OCI-LY7 (cell line): Measurements from ENCODE around the gene PRCD. TPM values are rescaled to one million over a fixed set of nuclear protein-coding genes. Genes with fewer than 3 reads are reported as not detected.

Experiments
- BruUV-seq: library from RNA; stranded (reverse); fragments of 400-500 nt; replicated peaks from 2 replicates; lab custom pipeline; 2021; lab: Mats Ljungman, UMichigan
- CTCF ChIA-PET: fragments of 300-600 bp; sonication (Branson Sonifier 250); formaldehyde crosslinking; loops from one replicate; lab custom pipeline; 2022; ENCODE audit warnings: antibody characterized with exemption; ENCODE audit not compliant: unreplicated experiment; lab: Charles Lee
- POLR2A ChIA-PET: fragments of 300-600 bp; sonication (Branson Sonifier 250); formaldehyde crosslinking; loops from one replicate; lab custom pipeline; 2022; ENCODE audit warnings: antibody characterized with exemption; lab: Charles Lee
- DNase-seq: peaks from one replicate; pipeline ENCODE4 v3.0.0-alpha.2; 2015; ENCODE audit warnings: low spot score
- H2AFZ ChIP-seq: fragments of 200-600 bp; sonication (generic), shearing (Covaris generic); 2 replicates; pipeline ENCODE4 v1.6.1; 2014; ENCODE audit warnings: mild to moderate bottlenecking, antibody characterized with exemption, low read length, moderate library complexity
- H3K27ac ChIP-seq: fragments of 200-600 bp; sonication (generic); 2 replicates; pipeline ENCODE4 v1.5.1; 2014; ENCODE audit warnings: mixed run types, low read depth, mild to moderate bottlenecking, moderate library complexity, low read length, inconsistent platforms; ENCODE audit not compliant: poor library complexity, severe bottlenecking
- H3K36me3 ChIP-seq: fragments of 200-600 bp; sonication (generic); 2 replicates; pipeline ENCODE4 v1.6.1; 2014; ENCODE audit warnings: mild to moderate bottlenecking, antibody characterized with exemption, low read length, moderate library complexity, mixed read lengths; ENCODE audit not compliant: insufficient read depth
- H3K4me1 ChIP-seq: fragments of 200-600 bp; sonication (generic); 2 replicates; pipeline ENCODE4 v1.5.1; 2014; ENCODE audit warnings: mild to moderate bottlenecking, low read length; ENCODE audit not compliant: insufficient read depth, poor library complexity, severe bottlenecking
- H3K4me2 ChIP-seq: fragments of 200-600 bp; sonication (generic); 2 replicates; pipeline ENCODE4 v1.6.1; 2014; ENCODE audit warnings: mild to moderate bottlenecking, low read length
- H3K4me3 ChIP-seq: fragments of 200-600 bp; sonication (generic); 2 replicates; pipeline ENCODE4 v1.5.1; 2014; ENCODE audit warnings: mild to moderate bottlenecking, low read depth, low read length; ENCODE audit not compliant: poor library complexity, severe bottlenecking
- H3K79me2 ChIP-seq: fragments of 200-600 bp; sonication (generic); 2 replicates; pipeline ENCODE4 v1.6.1; 2016; ENCODE audit warnings: low read depth, mild to moderate bottlenecking, low read length, moderate library complexity, mixed read lengths; ENCODE audit not compliant: insufficient read depth
- H3K9me2 ChIP-seq: fragments of 200-600 bp; sonication (generic); 2 replicates; pipeline ENCODE4 v1.6.1; 2016; ENCODE audit warnings: mild to moderate bottlenecking, low read length, mixed read lengths; ENCODE audit not compliant: insufficient read depth
- H3K9me3 ChIP-seq: fragments of 200-600 bp; sonication (generic); 2 replicates; pipeline ENCODE4 v1.6.1; 2014; ENCODE audit warnings: mild to moderate bottlenecking, mixed run types, low read length, mixed read lengths
- H4K20me1 ChIP-seq: fragments of 200-600 bp; sonication (generic); 2 replicates; pipeline ENCODE4 v1.6.1; 2014; ENCODE audit warnings: mild to moderate bottlenecking, antibody characterized with exemption, low read length, moderate library complexity, mixed read lengths; ENCODE audit not compliant: insufficient read depth
- CTCF ChIP-seq: fragments of 200-600 bp; sonication (generic); conservative IDR thresholded peaks from 2 replicates; pipeline ENCODE4 v1.5.1; 2014; ENCODE audit warnings: mild to moderate bottlenecking, antibody characterized with exemption, low read length, moderate library complexity, mixed read lengths
- EZH2phosphoT487 ChIP-seq: fragments of 200-600 bp; sonication (generic); IDR thresholded peaks from 2 replicates; pipeline ENCODE4 v1.6.1; 2018; ENCODE audit warnings: low read depth, borderline replicate concordance, mild to moderate bottlenecking, mixed run types, antibody characterized with exemption, low read length, moderate library complexity, mixed read lengths
- intact Hi-C: fragments of 100-400 bp; cut with micrococcal nuclease; formaldehyde crosslinking; loops from one replicate; pipeline ENCODE4 v1.10.0; 2022; ENCODE audit not compliant: unreplicated experiment
- total RNA-seq, 2 experiments: library from RNA; depleted of rRNA in 1 of 2; stranded (reverse); fragments of >200 nt in 1 of 2; shearing (Covaris generic) in 1 of 2; gene quantifications; 2 replicates each; pipeline ENCODE4 v1.2.3, GENCODE V29; 2014 to 2022

The PRCD gene
- total RNA-seq, 2 experiments from 2014 or later: 5.7 to 15.9 TPM

- DNase-seq: no peak
- Histone ChIP-seq H3K9me3 (no peaks in the 10 kb centered on the region), H3K27ac (no peak overlapping the region), H3K79me2 (no peaks in the 10 kb centered on the region), H3K36me3 (no peaks in the 10 kb centered on the region), H2AFZ (no peak overlapping the region), H3K9me2 (no peaks in the 10 kb centered on the region), H4K20me1 (no peaks in the 10 kb centered on the region), H3K4me1 (peaks cover 19% of the 10 kb centered on the region), H3K4me3 (no peak overlapping the region), H3K4me2 (no peak overlapping the region)
- POLR2A ChIA-PET: interaction anchor here (0.5 to 1.5 kb wide), 5 partner anchors 14 to 61 kb away, joined by 3 to 7 read pairs (median 3); no protein-coding TSS in a partner anchor
- CTCF ChIA-PET: interaction anchor here (0.6 to 1.6 kb wide), 3 partner anchors 18 to 1521 kb away, joined by 3 to 8 read pairs (median 5); no protein-coding TSS in a partner anchor
- no TSS peak for BruUV-seq
- intact Hi-C loops: loop anchor here (2.0 to 5.0 kb wide), 3 partner anchors 39 to 139 kb away; partner anchors contain the start of gene AANAT
- no peak for TF ChIP-seq CTCF
- no peak for TF ChIP-seq EZH2phosphoT487
Measured at GRCh38 chr17:76545918-76546555, 6.2 kb downstream of the PRCD start.

- no peak overlapping the region for H3K27ac ChIP-seq
- H3K4me3 ChIP-seq: no peak overlapping the region
- no peaks in the 10 kb centered on the region for H3K36me3 ChIP-seq
- H2AFZ ChIP-seq: no peak overlapping the region
- no peaks in the 10 kb centered on the region for H3K9me2 ChIP-seq
- H3K79me2 ChIP-seq: no peaks in the 10 kb centered on the region
- POLR2A ChIA-PET: interaction anchor here (0.5 to 1.5 kb wide), 3 partner anchors 18 to 31 kb away, joined by 3 to 7 read pairs (median 4); no protein-coding TSS in a partner anchor
- H3K9me3 ChIP-seq: no peaks in the 10 kb centered on the region
- H4K20me1 ChIP-seq: no peaks in the 10 kb centered on the region
- intact Hi-C loops: loop anchor here (1.0 to 5.0 kb wide), 5 partner anchors 18 to 139 kb away; partner anchors contain the start of gene AANAT
- BruUV-seq: no TSS peak
- TF ChIP-seq EZH2phosphoT487 (no peak), CTCF (no peak)
- no peak overlapping the region for H3K4me2 ChIP-seq
- CTCF ChIA-PET: interaction anchor here (1.0 to 1.2 kb wide), 2 partner anchors 18 to 23 kb away, joined by 7 to 8 read pairs; no protein-coding TSS in a partner anchor
- DNase-seq: no peak
- H3K4me1 ChIP-seq: peaks cover 19% of the 10 kb centered on the region
Measured at GRCh38 chr17:76546556-76547182, 6.8 kb downstream of the PRCD start.
